UCSD-AML1 (cell line): ENCODE measurements around the gene UBC.
"Not testable (repeated sequence)": the region's sequence is repeated elsewhere in the genome, so short reads cannot be mapped to it uniquely, and the experiment has no call there.

Experiments
- DNase-seq: peaks from one replicate; lab custom pipeline; 2025; ENCODE audit not compliant: unreplicated experiment; lab: John Stamatoyannopoulos, UW

The UBC gene

GRCh38 chr12:124884587-124885438, 29.6 kb downstream of the UBC start:
- no peak for DNase-seq

- DNase-seq: no peak
Observed at GRCh38 chr12:124883263-124884130, 31.0 kb downstream of the UBC start.

- DNase-seq: peak; percentile 52
Observed at GRCh38 chr12:124881123-124881522, 33.3 kb downstream of the UBC start.

GRCh38 chr12:124880335-124880734, 34.1 kb downstream of the UBC start:
- DNase-seq: not testable (repeated sequence)

GRCh38 chr12:124878795-124879516, 35.5 kb downstream of the UBC start:
- DNase-seq: no peak

- no peak for DNase-seq
Observed at GRCh38 chr12:124877423-124877822, 37.0 kb downstream of the UBC start.

- no peak for DNase-seq
Observed at GRCh38 chr12:124876171-124876570, 38.3 kb downstream of the UBC start.

GRCh38 chr12:124875803-124876132, 38.7 kb downstream of the UBC start:
- DNase-seq: no peak

- DNase-seq: no peak
Observed at GRCh38 chr12:124874988-124875802, 39.3 kb downstream of the UBC start.

- no peak for DNase-seq
Observed at GRCh38 chr12:124874188-124874587, 40.3 kb downstream of the UBC start.

GRCh38 chr12:124872068-124872719, 42.3 kb downstream of the UBC start:
- no peak for DNase-seq

- no peak for DNase-seq
Observed at GRCh38 chr12:124871297-124871696, 43.2 kb downstream of the UBC start.

GRCh38 chr12:124870515-124870914, 43.9 kb downstream of the UBC start:
- no peak for DNase-seq

- DNase-seq: peak; percentile 77
Observed at GRCh38 chr12:124869059-124869665, 45.3 kb downstream of the UBC start.

- DNase-seq: no peak
Observed at GRCh38 chr12:124868252-124869058, 46.0 kb downstream of the UBC start.

- DNase-seq: no peak
Observed at GRCh38 chr12:124867401-124867930, 47.0 kb downstream of the UBC start.

- no peak for DNase-seq
Observed at GRCh38 chr12:124866883-124867400, 47.5 kb downstream of the UBC start.

GRCh38 chr12:124866195-124866882, 48.1 kb downstream of the UBC start:
- no peak for DNase-seq
